Tibial artery (tissue), 4 donors: ENCODE results near the gene C11orf42.

Experiments used
- DNase-seq, 2 donors: peaks; one replicate each; pipeline ENCODE4 v3.0.0-alpha.2; 2019
- H3K27ac ChIP-seq, 2 donors: fragments of 200-600 bp; sonication (generic) in 1 of 2; 1 replicate in 1 of 2; 2 replicates in 1 of 2; pipeline ENCODE4 v1.5.1; 2018 to 2019; ENCODE audit warnings: mild to moderate bottlenecking in 1 of 2
- H3K27me3 ChIP-seq, 2 donors: fragments of 200-600 bp; sonication (generic) in 1 of 2; one replicate each; pipeline versions ENCODE4 v1.5.1 to v1.6.0; 2016 to 2019
- H3K36me3 ChIP-seq, 3 donors: fragments of 200-600 bp; sonication (generic) in 2 of 3; one replicate each; pipeline ENCODE4 v1.5.1; 2016 to 2019; ENCODE audit warnings: mild to moderate bottlenecking in 2 of 3
- H3K4me1 ChIP-seq, 4 donors: fragments of 200-600 bp; sonication (generic) in 2 of 4; 1 replicate in 3 of 4; 2 replicates in 1 of 4; pipeline ENCODE4 v1.5.1; 2016 to 2019
- H3K4me3 ChIP-seq, 2 donors: fragments of 200-600 bp; sonication (generic) in 1 of 2; 1 replicate in 1 of 2; 2 replicates in 1 of 2; pipeline ENCODE4 v1.5.1; 2018 to 2019; ENCODE audit warnings: mild to moderate bottlenecking in 2 of 2
- H3K9me3 ChIP-seq, 3 donors: fragments of 200-600 bp; sonication (generic) in 1 of 3; one replicate each; pipeline ENCODE4 v1.5.1; 2016 to 2019
- intact Hi-C: fragments of 100-400 bp; cut with DNase I; formaldehyde crosslinking; loops from one replicate; pipeline ENCODE4 v1.15.0; 2023; ENCODE audit warnings: low total_unique reads
- TF ChIP-seq, protein P1 (sequence below), 2 experiments: fragments of 200-600 bp in 1 of 2; fragments of 450-650 bp in 1 of 2; IDR thresholded peaks; one replicate each; pipeline ENCODE4 v1.5.1; 2017 to 2019; ENCODE audit warnings: antibody characterized with exemption in 2 of 2, mild to moderate bottlenecking in 1 of 2, moderate library complexity in 1 of 2

C11orf42 gene

DNA sequence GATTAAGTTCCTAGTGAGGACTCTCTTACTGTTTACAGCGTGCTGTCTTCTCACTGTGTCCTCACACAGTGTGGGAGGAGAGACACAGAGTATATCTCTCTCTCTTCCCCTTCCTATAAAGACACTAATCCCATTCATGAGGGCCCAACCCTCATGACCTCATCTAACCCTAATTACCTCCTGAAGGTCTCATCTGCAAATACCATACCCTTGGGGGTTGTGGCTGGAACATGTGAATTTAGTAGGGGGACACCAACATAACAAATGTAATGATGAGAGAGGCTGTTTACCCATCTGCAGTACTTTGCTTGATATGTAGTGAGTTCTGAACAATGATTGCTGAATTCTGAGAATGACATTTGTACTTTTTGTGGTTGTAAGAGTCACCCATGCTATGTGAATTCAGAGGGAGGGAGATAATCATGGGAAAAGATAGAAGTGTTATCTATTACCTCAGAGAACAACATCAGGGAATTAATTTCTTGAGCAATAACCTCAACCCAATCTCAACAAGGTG is 11.2 kb upstream of the C11orf42 start:
- H3K36me3 ChIP-seq = no peaks in the 10 kb centered on the region
- no peaks in the 10 kb centered on the region for H3K9me3 ChIP-seq
- no peaks in the 10 kb centered on the region for H3K4me1 ChIP-seq
- no peak overlapping the region for H3K4me3 ChIP-seq
- H3K27me3 ChIP-seq = no peaks in the 10 kb centered on the region
- no peak for DNase-seq
- intact Hi-C loops = no loop called here
- H3K27ac ChIP-seq = no peak overlapping the region
- TF ChIP-seq, protein P1, sequence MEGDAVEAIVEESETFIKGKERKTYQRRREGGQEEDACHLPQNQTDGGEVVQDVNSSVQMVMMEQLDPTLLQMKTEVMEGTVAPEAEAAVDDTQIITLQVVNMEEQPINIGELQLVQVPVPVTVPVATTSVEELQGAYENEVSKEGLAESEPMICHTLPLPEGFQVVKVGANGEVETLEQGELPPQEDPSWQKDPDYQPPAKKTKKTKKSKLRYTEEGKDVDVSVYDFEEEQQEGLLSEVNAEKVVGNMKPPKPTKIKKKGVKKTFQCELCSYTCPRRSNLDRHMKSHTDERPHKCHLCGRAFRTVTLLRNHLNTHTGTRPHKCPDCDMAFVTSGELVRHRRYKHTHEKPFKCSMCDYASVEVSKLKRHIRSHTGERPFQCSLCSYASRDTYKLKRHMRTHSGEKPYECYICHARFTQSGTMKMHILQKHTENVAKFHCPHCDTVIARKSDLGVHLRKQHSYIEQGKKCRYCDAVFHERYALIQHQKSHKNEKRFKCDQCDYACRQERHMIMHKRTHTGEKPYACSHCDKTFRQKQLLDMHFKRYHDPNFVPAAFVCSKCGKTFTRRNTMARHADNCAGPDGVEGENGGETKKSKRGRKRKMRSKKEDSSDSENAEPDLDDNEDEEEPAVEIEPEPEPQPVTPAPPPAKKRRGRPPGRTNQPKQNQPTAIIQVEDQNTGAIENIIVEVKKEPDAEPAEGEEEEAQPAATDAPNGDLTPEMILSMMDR (IDR thresholded peaks at IDR 0.05) = no peak

DNA sequence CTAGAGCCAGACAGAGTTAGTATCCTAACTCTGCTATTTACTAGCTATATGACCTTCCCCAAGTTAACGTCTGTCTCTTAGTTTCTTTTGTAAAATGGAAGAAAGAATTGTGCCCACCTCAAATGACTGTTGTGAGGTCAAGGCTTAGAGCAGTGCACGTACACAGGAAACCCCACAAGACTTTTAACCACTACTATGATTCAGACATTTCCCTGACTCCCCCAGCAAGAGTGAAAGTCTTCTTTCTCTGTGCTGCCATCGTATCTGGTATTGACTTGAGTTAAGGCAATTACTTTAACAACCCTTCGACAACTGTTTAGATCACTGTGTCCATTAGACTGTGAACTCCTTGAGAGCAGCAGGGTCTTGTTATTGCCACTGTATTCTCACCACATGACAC is 9.0 kb upstream of the C11orf42 start:
- H3K4me1 ChIP-seq = no peaks in the 10 kb centered on the region
- intact Hi-C loops = no loop called here
- DNase-seq = no peak
- H3K4me3 ChIP-seq = no peak overlapping the region
- H3K27ac ChIP-seq = no peak overlapping the region
- no peaks in the 10 kb centered on the region for H3K36me3 ChIP-seq
- no peaks in the 10 kb centered on the region for H3K9me3 ChIP-seq
- no peaks in the 10 kb centered on the region for H3K27me3 ChIP-seq
- TF ChIP-seq, protein P1 (IDR thresholded peaks at IDR 0.05) = no peak

DNA sequence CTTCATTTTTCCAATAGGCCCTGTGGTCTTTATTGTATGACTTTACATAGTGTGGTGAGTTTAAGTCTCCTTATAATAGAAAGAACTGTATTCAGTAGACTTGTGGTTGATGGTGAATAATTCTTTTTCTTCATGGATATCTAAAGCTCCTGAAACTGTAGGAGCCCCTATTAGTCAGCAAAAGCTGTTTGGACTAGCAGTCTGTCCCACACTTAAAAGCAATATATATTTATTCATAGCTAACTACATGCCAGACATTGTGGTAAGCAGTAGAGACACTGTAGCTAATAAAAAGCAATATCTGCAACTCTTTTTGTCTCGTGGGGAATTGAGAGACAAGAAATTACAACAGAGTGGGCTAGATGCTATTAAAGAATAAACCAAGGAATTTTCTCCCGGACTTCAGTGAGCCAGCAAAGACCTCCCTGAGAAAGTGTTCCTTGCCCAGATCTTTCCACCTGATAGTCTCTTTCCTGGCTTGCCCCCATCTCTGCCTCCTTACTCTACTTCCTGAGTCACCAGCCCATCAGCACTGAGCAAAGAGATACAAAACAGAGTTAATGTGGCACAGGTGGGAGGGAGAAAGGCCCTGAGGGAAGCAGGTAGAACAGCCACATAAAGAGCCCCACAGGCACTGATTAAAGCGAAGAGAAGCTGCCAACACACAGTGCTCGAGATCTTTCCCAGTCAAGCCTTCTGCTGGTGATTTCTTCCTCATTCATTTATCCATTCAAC is 7.7 kb upstream of the C11orf42 start:
- Histone ChIP-seq H3K27ac (no peak overlapping the region), H3K4me3 (no peak overlapping the region), H3K9me3 (no peaks in the 10 kb centered on the region), H3K36me3 (peaks cover 0 to 4% (median 0%) of the 10 kb centered on the region in 3 donors), H3K4me1 (no peaks in the 10 kb centered on the region), H3K27me3 (no peaks in the 10 kb centered on the region)
- TF ChIP-seq, protein P1 (IDR thresholded peaks at IDR 0.05) = no peak
- intact Hi-C loops = no loop called here
- no peak for DNase-seq

DNA sequence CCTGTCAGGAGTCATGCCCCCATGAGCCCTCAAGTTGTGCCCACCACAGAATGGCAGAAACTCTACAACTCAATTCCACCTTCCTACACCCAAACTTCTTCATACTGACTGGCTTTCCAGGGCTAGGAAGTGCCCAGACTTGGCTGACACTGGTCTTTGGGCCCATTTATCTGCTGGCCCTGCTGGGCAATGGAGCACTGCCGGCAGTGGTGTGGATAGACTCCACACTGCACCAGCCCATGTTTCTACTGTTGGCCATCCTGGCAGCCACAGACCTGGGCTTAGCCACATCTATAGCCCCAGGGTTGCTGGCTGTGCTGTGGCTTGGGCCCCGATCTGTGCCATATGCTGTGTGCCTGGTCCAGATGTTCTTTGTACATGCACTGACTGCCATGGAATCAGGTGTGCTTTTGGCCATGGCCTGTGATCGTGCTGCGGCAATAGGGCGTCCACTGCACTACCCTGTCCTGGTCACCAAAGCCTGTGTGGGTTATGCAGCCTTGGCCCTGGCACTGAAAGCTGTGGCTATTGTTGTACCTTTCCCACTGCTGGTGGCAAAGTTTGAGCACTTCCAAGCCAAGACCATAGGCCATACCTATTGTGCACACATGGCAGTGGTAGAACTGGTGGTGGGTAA is 6.1 kb upstream of the C11orf42 start, which contains the start of gene OR52W1:
Gene OR52W1 (plus strand): TSS at position 51 of the 637 bp plus-strand sequence. CDS start 0 bp downstream, at position 51.
- Histone ChIP-seq H3K27ac (no peak within 1 kb of the TSS), H3K36me3 (peaks cover 0 to 5% (median under 1%) of the 10 kb centered on the region in 3 donors), H3K27me3 (no peaks in the 10 kb centered on the region), H3K4me3 (no peak within 1 kb of the TSS), H3K9me3 (no peaks in the 10 kb centered on the region), H3K4me1 (no peaks in the 10 kb centered on the region)
- TF ChIP-seq, protein P1 (IDR thresholded peaks at IDR 0.05) = no peak
- intact Hi-C loops = no loop called here
- DNase-seq = no peak

DNA sequence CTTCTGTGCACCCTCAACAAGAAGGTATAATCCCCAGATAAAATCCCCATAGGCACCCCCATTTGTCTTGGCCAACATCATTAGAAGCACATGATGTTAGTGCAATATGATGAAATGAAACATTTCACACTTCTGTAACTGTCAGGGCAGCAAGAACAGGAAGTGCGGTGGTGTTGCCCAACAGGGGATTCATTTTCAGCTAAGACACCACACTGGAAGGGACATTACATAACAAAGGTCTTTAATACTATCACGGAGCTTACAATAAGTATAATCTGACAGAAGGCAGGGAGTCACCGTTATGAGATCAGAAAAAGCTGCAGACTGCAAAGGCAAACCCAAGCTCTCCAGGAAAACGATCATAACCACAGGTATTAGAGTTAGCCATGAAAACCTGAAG is 4.4 kb upstream of the C11orf42 start:
- TF ChIP-seq, protein P1 (IDR thresholded peaks at IDR 0.05) = no peak
- Histone ChIP-seq H3K27ac (no peak overlapping the region), H3K4me1 (no peaks in the 10 kb centered on the region), H3K4me3 (no peak overlapping the region), H3K36me3 (peaks cover 0 to 22% (median 15%) of the 10 kb centered on the region in 3 donors), H3K9me3 (no peaks in the 10 kb centered on the region), H3K27me3 (no peaks in the 10 kb centered on the region)
- DNase-seq = peak in 1 of 2 donors; percentile 79
- intact Hi-C loops = no loop called here
